A673 (cell line): ENCODE measurements around the gene ODC1. TPM values are rescaled to one million over a fixed set of nuclear protein-coding genes. Genes with fewer than 3 reads are reported as not detected.

ENCODE experiments used
- BruUV-seq: library from RNA; stranded (reverse); fragments of 400-500 nt; replicated peaks from 2 replicates; lab custom pipeline; 2021; lab: Mats Ljungman, UMichigan
- CTCF ChIA-PET: fragments of 300-600 bp; sonication (Branson Sonifier 250); formaldehyde crosslinking; loops from one replicate; lab custom pipeline; 2022; ENCODE audit warnings: antibody characterized with exemption; lab: Charles Lee
- POLR2A ChIA-PET: fragments of 300-600 bp; sonication (Branson Sonifier 250); formaldehyde crosslinking; loops from one replicate; lab custom pipeline; 2022; ENCODE audit warnings: antibody characterized with exemption; ENCODE audit not compliant: low non-redundant PET; lab: Charles Lee
- DNase-seq: peaks from one replicate; pipeline ENCODE4 v3.0.0-alpha.2; 2015; ENCODE audit warnings: low spot score
- H3K27ac ChIP-seq: fragments of 200-600 bp; sonication (generic); 2 replicates; pipeline ENCODE4 v1.5.1; 2016; ENCODE audit warnings: mixed run types, low read depth, mild to moderate bottlenecking, mixed read lengths, antibody characterized with exemption, low read length; ENCODE audit not compliant: poor library complexity, severe bottlenecking
- H3K27me3 ChIP-seq: fragments of 200-600 bp; sonication (generic); replicated peaks from 2 replicates; pipeline ENCODE4 v1.6.1; 2017; ENCODE audit warnings: mixed run types, low read depth, mild to moderate bottlenecking, mixed read lengths, antibody characterized with exemption, low read length; ENCODE audit not compliant: insufficient read depth, poor library complexity
- H3K36me3 ChIP-seq: fragments of 200-600 bp; sonication (generic); 2 replicates; pipeline ENCODE4 v1.6.1; 2016; ENCODE audit warnings: mixed run types, mild to moderate bottlenecking, mixed read lengths, antibody characterized with exemption, low read length; ENCODE audit not compliant: insufficient read depth, poor library complexity, severe bottlenecking
- H3K4me1 ChIP-seq: fragments of 200-600 bp; sonication (generic); 2 replicates; pipeline ENCODE4 v1.6.1; 2017; ENCODE audit warnings: mixed run types, mild to moderate bottlenecking, mixed read lengths, antibody characterized with exemption, low read length; ENCODE audit not compliant: insufficient read depth, poor library complexity, severe bottlenecking
- H3K4me3 ChIP-seq: fragments of 200-600 bp; sonication (generic); 2 replicates; pipeline ENCODE4 v1.5.1; 2016; ENCODE audit warnings: low read depth, mixed run types, mild to moderate bottlenecking, mixed read lengths, low read length; ENCODE audit not compliant: poor library complexity, severe bottlenecking
- H3K9me3 ChIP-seq: fragments of 200-600 bp; sonication (generic); 2 replicates; pipeline ENCODE4 v1.6.1; 2016; ENCODE audit warnings: mixed run types, low read depth, mild to moderate bottlenecking, mixed read lengths, antibody characterized with exemption, low read length; ENCODE audit not compliant: poor library complexity, severe bottlenecking
- CTCF ChIP-seq: fragments of 300-800, 200-600 bp; sonication (generic); conservative IDR thresholded peaks from 2 replicates; pipeline ENCODE4 v1.5.1; 2017; ENCODE audit warnings: low read depth, mild to moderate bottlenecking, antibody characterized with exemption, low read length, moderate library complexity, mixed read lengths
- EZH2 ChIP-seq: fragments of 200-600 bp; sonication (generic); IDR thresholded peaks from 2 replicates; pipeline ENCODE4 v1.6.1; 2017; ENCODE audit warnings: borderline replicate concordance, low read depth, mild to moderate bottlenecking, mixed read lengths, antibody characterized with exemption, low read length; ENCODE audit not compliant: poor library complexity, severe bottlenecking
- intact Hi-C: fragments of 100-400 bp; cut with micrococcal nuclease; formaldehyde crosslinking; loops from one replicate; pipeline ENCODE4 v1.10.0; 2022; ENCODE audit not compliant: unreplicated experiment
- total RNA-seq: library from RNA; stranded (reverse); gene quantifications from 2 replicates; pipeline ENCODE4 v1.2.3, GENCODE V29; 2021

Gene ODC1
- total RNA-seq, 1 experiment from 2014 or later = 269 TPM

- Histone ChIP-seq H3K4me3 (no peak overlapping the region), H3K36me3 (no peaks in the 10 kb centered on the region), H3K4me1 (peaks cover 5% of the 10 kb centered on the region), H3K9me3 (no peaks in the 10 kb centered on the region), H3K27me3 (no peaks in the 10 kb centered on the region), H3K27ac (no peak overlapping the region)
- no peak for DNase-seq
- intact Hi-C loops = loop anchor here (2.0 kb wide), 1 partner anchor 283 kb away; no protein-coding TSS in a partner anchor
- POLR2A ChIA-PET = no interaction called here
- CTCF ChIA-PET = interaction anchor here (0.6 to 2.7 kb wide), 5 partner anchors 22 to 342 kb away, joined by 3 to 42 read pairs (median 5); partner anchors contain the start of gene HPCAL1
- TF ChIP-seq CTCF = no peak
- no peak for TF ChIP-seq EZH2
- BruUV-seq = no TSS peak
Measured at GRCh38 chr2:10407841-10408648, 40.1 kb downstream of the ODC1 start.

- no TSS peak for BruUV-seq
- no peak overlapping the region for H3K27ac ChIP-seq
- no peaks in the 10 kb centered on the region for H3K27me3 ChIP-seq
- intact Hi-C loops = no loop called here
- ChIA-PET POLR2A (no interaction called here), CTCF (interaction anchor here (0.8 to 1.7 kb wide), 3 partner anchors 27 to 283 kb away, joined by 3 to 4 read pairs (median 3); partner anchors contain the start of gene HPCAL1)
- no peaks in the 10 kb centered on the region for H3K36me3 ChIP-seq
- H3K4me1 ChIP-seq = peaks cover 5% of the 10 kb centered on the region
- no peak overlapping the region for H3K4me3 ChIP-seq
- H3K9me3 ChIP-seq = no peaks in the 10 kb centered on the region
- TF ChIP-seq CTCF (no peak), EZH2 (no peak)
- no peak for DNase-seq
Measured at GRCh38 chr2:10407432-10407831, 40.7 kb downstream of the ODC1 start.

- H3K4me1 ChIP-seq = peaks cover 5% of the 10 kb centered on the region
- BruUV-seq = no TSS peak
- no peak overlapping the region for H3K4me3 ChIP-seq
- no peaks in the 10 kb centered on the region for H3K27me3 ChIP-seq
- DNase-seq = no peak
- H3K9me3 ChIP-seq = no peaks in the 10 kb centered on the region
- intact Hi-C loops = no loop called here
- no peak overlapping the region for H3K27ac ChIP-seq
- H3K36me3 ChIP-seq = no peaks in the 10 kb centered on the region
- TF ChIP-seq CTCF (no peak), EZH2 (no peak)
- POLR2A ChIA-PET = no interaction called here
- CTCF ChIA-PET = interaction anchor here (0.5 to 1.3 kb wide), 3 partner anchors 28 to 282 kb away, joined by 3 to 6 read pairs (median 3); no protein-coding TSS in a partner anchor
Measured at GRCh38 chr2:10406491-10407188, 41.5 kb downstream of the ODC1 start.
